WTC11 (cell line): ENCODE results near the gene NUP62. TPM values are rescaled to one million over a fixed set of nuclear protein-coding genes. Genes with fewer than 3 reads are reported as not detected.

Experiments
- ATAC-seq: fragments of 200-7000 bp; cut with Tn5 transposase; 2 replicates; pipeline ENCODE4 v1.10.0; 2021; ENCODE audit warnings: mild to moderate bottlenecking, moderate library complexity
- CTCF ChIA-PET: fragments of 300-600 bp; sonication (Branson Sonifier 250); formaldehyde crosslinking; loops from one replicate; lab custom pipeline; 2021; ENCODE audit warnings: antibody characterized with exemption; lab: Charles Lee
- POLR2A ChIA-PET: fragments of 350-600 bp; sonication (Branson Sonifier 250); formaldehyde crosslinking; loops from one replicate; lab custom pipeline; 2021; ENCODE audit warnings: antibody characterized with exemption; lab: Charles Lee
- DNase-seq: peaks from one replicate; pipeline ENCODE4 v3.0.0; 2021; ENCODE audit warnings: low spot score
- H3K27ac Mint-ChIP-seq: 2 replicates; pipeline ENCODE4 v1.8.0; 2021; ENCODE audit warnings: mixed read lengths
- H3K27me3 Mint-ChIP-seq: 2 replicates; pipeline ENCODE4 v1.8.0; 2021; ENCODE audit warnings: low read depth, mild to moderate bottlenecking, moderate library complexity, mixed read lengths
- H3K36me3 Mint-ChIP-seq: 2 replicates; pipeline ENCODE4 v1.8.0; 2021; ENCODE audit warnings: mixed read lengths
- H3K4me1 Mint-ChIP-seq: 2 replicates; pipeline ENCODE4 v1.8.0; 2022; ENCODE audit warnings: mixed read lengths
- H3K4me3 Mint-ChIP-seq: 2 replicates; pipeline ENCODE4 v1.8.0; 2021; ENCODE audit warnings: mild to moderate bottlenecking, moderate library complexity, mixed read lengths
- H3K9me3 Mint-ChIP-seq: 2 replicates; pipeline ENCODE4 v1.8.0; 2021; ENCODE audit warnings: mixed read lengths
- ESRRA ChIP-seq: sonication (generic); formaldehyde crosslinking; IDR thresholded peaks from 2 replicates; pipeline ENCODE4 v1.8.1; 2022; ENCODE audit warnings: mild to moderate bottlenecking, missing genetic modification reagents, borderline replicate concordance
- ETV6 ChIP-seq: sonication (generic); formaldehyde crosslinking; IDR thresholded peaks from 2 replicates; pipeline ENCODE4 v1.8.1; 2022; ENCODE audit warnings: mild to moderate bottlenecking, missing genetic modification reagents
- FOXJ3 ChIP-seq: sonication (generic); formaldehyde crosslinking; IDR thresholded peaks from 2 replicates; pipeline ENCODE4 v1.9.0; 2021; ENCODE audit warnings: missing genetic modification reagents, mild to moderate bottlenecking, borderline replicate concordance
- GRHL2 ChIP-seq: fragments of 250-450 bp; sonication (Bioruptor Pico); IDR thresholded peaks from 2 replicates; pipeline ENCODE4 v1.8.0; 2022; ENCODE audit warnings: mild to moderate bottlenecking, moderate library complexity; ENCODE audit not compliant: insufficient replicate concordance, severe bottlenecking
- NR2C2 ChIP-seq: sonication (generic); formaldehyde crosslinking; IDR thresholded peaks from 2 replicates; pipeline ENCODE4 v1.8.0; 2022; ENCODE audit warnings: mild to moderate bottlenecking, missing genetic modification reagents
- OVOL2 ChIP-seq: fragments of 250-450 bp; sonication (Bioruptor Pico); IDR thresholded peaks from 2 replicates; pipeline ENCODE4 v1.9.0; 2021; ENCODE audit warnings: mild to moderate bottlenecking, borderline replicate concordance
- RORB ChIP-seq: fragments of 250-450 bp; sonication (Bioruptor Pico); IDR thresholded peaks from 2 replicates; pipeline ENCODE4 v1.9.0; 2021; ENCODE audit warnings: mild to moderate bottlenecking
- SP1 ChIP-seq: sonication (generic); formaldehyde crosslinking; conservative IDR thresholded peaks from 2 replicates; pipeline ENCODE4 v1.8.1; 2022; ENCODE audit warnings: missing genetic modification reagents
- ZMAT4 ChIP-seq: fragments of 250-450 bp; sonication (Bioruptor Pico); IDR thresholded peaks from 2 replicates; pipeline ENCODE4 v1.9.0; 2021; ENCODE audit warnings: mild to moderate bottlenecking
- ZNF138 ChIP-seq: sonication (generic); formaldehyde crosslinking; conservative IDR thresholded peaks from 2 replicates; pipeline ENCODE4 v1.8.1; 2022; ENCODE audit warnings: mild to moderate bottlenecking, moderate library complexity, missing genetic modification reagents
- ZNF263 ChIP-seq: sonication (generic); formaldehyde crosslinking; IDR thresholded peaks from 2 replicates; pipeline ENCODE4 v1.8.1; 2022; ENCODE audit warnings: low read depth, mild to moderate bottlenecking, moderate library complexity, missing genetic modification reagents
- ZNF396 ChIP-seq: fragments of 250-450 bp; sonication (Bioruptor Pico); IDR thresholded peaks from 2 replicates; pipeline ENCODE4 v1.8.0; 2021; ENCODE audit warnings: mild to moderate bottlenecking, moderate library complexity, borderline replicate concordance
- ZNF416 ChIP-seq: fragments of 250-450 bp; sonication (Bioruptor Pico); IDR thresholded peaks from 2 replicates; pipeline ENCODE4 v1.9.0; 2021; ENCODE audit warnings: mild to moderate bottlenecking, inconsistent platforms
- ZNF425 ChIP-seq: fragments of 250-450 bp; sonication (Bioruptor Pico); conservative IDR thresholded peaks from 2 replicates; pipeline ENCODE4 v1.9.0; 2021; ENCODE audit warnings: mild to moderate bottlenecking
- ZNF512 ChIP-seq: sonication (generic); formaldehyde crosslinking; IDR thresholded peaks from 2 replicates; pipeline ENCODE4 v1.8.1; 2022; ENCODE audit warnings: missing genetic modification reagents, borderline replicate concordance
- ZNF532 ChIP-seq: fragments of 250-450 bp; sonication (Bioruptor Pico); IDR thresholded peaks from 2 replicates; pipeline ENCODE4 v1.9.0; 2021; ENCODE audit warnings: mild to moderate bottlenecking, borderline replicate concordance
- ZNF671 ChIP-seq: fragments of 250-450 bp; sonication (Bioruptor Pico); IDR thresholded peaks from 2 replicates; pipeline ENCODE4 v1.8.0; 2021; ENCODE audit warnings: mild to moderate bottlenecking
- ZSCAN18 ChIP-seq: fragments of 250-450 bp; sonication (Bioruptor Pico); IDR thresholded peaks from 2 replicates; pipeline ENCODE4 v2.1.2; 2022; ENCODE audit warnings: mild to moderate bottlenecking, moderate library complexity
- total RNA-seq: library from RNA; stranded (reverse); gene quantifications from 3 replicates; pipeline ENCODE4 v1.2.3, GENCODE V29; 2021
- TF ChIP-seq, protein P1 (sequence below): sonication (generic); formaldehyde crosslinking; IDR thresholded peaks from 2 replicates; pipeline ENCODE4 v1.8.0; 2022; ENCODE audit warnings: mild to moderate bottlenecking, missing genetic modification reagents
- TF ChIP-seq, protein P2 (sequence below): sonication (generic); formaldehyde crosslinking; IDR thresholded peaks from 2 replicates; pipeline ENCODE4 v1.8.0; 2022; ENCODE audit warnings: mild to moderate bottlenecking, missing genetic modification reagents

Gene NUP62
- total RNA-seq, 1 experiment from 2014 or later, result 87.1 TPM

- TF ChIP-seq NR2C2 (no peak), ETV6 (CRISPR knock-in tag) (no peak), ZNF512 (CRISPR knock-in tag) (no peak), ZNF671 (no peak), GRHL2 (CRISPR knock-in tag) (no peak), ZNF263 (CRISPR knock-in tag) (no peak), ZNF138 (CRISPR knock-in tag) (no peak), SP1 (CRISPR knock-in tag) (no peak), ZNF396 (CRISPR knock-in tag) (no peak), ESRRA (CRISPR knock-in tag) (no peak), RORB (CRISPR knock-in tag) (no peak), ZNF416 (CRISPR knock-in tag) (no peak), ZMAT4 (CRISPR knock-in tag) (no peak), ZSCAN18 (CRISPR knock-in tag) (no peak)
- TF ChIP-seq, protein P1, sequence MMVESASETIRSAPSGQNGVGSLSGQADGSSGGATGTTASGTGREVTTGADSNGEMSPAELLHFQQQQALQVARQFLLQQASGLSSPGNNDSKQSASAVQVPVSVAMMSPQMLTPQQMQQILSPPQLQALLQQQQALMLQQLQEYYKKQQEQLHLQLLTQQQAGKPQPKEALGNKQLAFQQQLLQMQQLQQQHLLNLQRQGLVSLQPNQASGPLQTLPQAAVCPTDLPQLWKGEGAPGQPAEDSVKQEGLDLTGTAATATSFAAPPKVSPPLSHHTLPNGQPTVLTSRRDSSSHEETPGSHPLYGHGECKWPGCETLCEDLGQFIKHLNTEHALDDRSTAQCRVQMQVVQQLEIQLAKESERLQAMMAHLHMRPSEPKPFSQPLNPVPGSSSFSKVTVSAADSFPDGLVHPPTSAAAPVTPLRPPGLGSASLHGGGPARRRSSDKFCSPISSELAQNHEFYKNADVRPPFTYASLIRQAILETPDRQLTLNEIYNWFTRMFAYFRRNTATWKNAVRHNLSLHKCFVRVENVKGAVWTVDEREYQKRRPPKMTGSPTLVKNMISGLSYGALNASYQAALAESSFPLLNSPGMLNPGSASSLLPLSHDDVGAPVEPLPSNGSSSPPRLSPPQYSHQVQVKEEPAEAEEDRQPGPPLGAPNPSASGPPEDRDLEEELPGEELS, result no peak
- TF ChIP-seq, protein P2, sequence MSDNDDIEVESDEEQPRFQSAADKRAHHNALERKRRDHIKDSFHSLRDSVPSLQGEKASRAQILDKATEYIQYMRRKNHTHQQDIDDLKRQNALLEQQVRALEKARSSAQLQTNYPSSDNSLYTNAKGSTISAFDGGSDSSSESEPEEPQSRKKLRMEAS (CRISPR knock-in tag), result no peak
- TF ChIP-seq, all 79 proteins: peak for 0
- ChIA-PET POLR2A (interaction anchor here (0.6 kb wide), 1 partner anchor 16 kb away, joined by 3 read pairs; no protein-coding TSS in a partner anchor), CTCF (interaction anchor here (0.6 to 1.1 kb wide), 2 partner anchors 10 to 161 kb away, joined by 4 read pairs; no protein-coding TSS in a partner anchor)
- no peaks in the 10 kb centered on the region for H3K9me3 Mint-ChIP-seq
- peaks cover 34% of the 10 kb centered on the region for H3K36me3 Mint-ChIP-seq
- peaks cover 11% of the 10 kb centered on the region for H3K4me1 Mint-ChIP-seq
- DNase-seq, result no peak
- H3K4me3 Mint-ChIP-seq, result no peak overlapping the region
- peaks cover 40% of the 10 kb centered on the region for H3K27me3 Mint-ChIP-seq
- ATAC-seq, result no peak
- no peak overlapping the region for H3K27ac Mint-ChIP-seq
Observed at GRCh38 chr19:49888510-49888824, 40.8 kb downstream of the NUP62 start.

GRCh38 chr19:49887665-49888509 is 41.4 kb downstream of the NUP62 start:
- Mint-ChIP-seq H3K27me3 (peaks cover 34% of the 10 kb centered on the region), H3K4me3 (no peak overlapping the region), H3K36me3 (peaks cover 39% of the 10 kb centered on the region), H3K9me3 (no peaks in the 10 kb centered on the region), H3K27ac (no peak overlapping the region), H3K4me1 (peaks cover 11% of the 10 kb centered on the region)
- ChIA-PET CTCF (interaction anchor here (0.6 to 1.1 kb wide), 2 partner anchors 9 to 162 kb away, joined by 4 read pairs; no protein-coding TSS in a partner anchor), POLR2A (interaction anchor here (0.6 kb wide), 1 partner anchor 17 kb away, joined by 3 read pairs; no protein-coding TSS in a partner anchor)
- no peak for ATAC-seq
- no peak for DNase-seq
- TF ChIP-seq ZMAT4 (CRISPR knock-in tag) (no peak), OVOL2 (no peak), ZNF532 (CRISPR knock-in tag) (no peak), ZNF425 (CRISPR knock-in tag) (no peak), FOXJ3 (no peak), ZNF396 (CRISPR knock-in tag) (no peak)
